ENCODE results near the gene ZSCAN20.

The ZSCAN20 gene

DNA sequence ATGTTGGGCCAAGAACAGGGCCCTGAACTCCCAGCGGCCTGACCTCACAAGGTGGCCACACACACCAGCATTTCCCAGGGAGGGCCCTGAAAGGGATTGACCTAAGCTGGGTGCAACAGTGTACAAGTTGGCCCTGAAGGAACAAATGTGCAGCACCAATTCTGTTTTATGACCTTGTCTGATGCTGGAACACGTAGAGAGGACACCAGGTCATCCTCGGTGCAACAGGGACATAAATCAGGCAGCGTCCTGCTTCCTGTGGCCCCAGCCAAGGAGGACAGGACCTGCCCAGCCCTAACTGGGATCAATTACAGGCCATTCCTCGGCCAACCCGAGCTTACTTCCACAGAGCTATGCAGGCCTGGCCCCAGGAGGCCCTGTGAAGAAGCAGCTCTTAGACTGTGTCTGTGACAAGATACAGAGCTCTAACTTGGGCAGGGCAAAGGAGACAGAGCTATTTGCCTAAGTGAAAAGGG lies 28.7 kb upstream of the ZSCAN20 start:
- no peak for DNase-seq

GRCh38 chr1:33445108-33445507 lies 27.3 kb upstream of the ZSCAN20 start:
- no peak for DNase-seq

- DNase-seq = no peak
These were observed 25.9 kb upstream of the ZSCAN20 start for GRCh38 chr1:33446590-33446989.

GRCh38 chr1:33454646-33455282 lies 17.7 kb upstream of the ZSCAN20 start:
- no peak for DNase-seq

DNA sequence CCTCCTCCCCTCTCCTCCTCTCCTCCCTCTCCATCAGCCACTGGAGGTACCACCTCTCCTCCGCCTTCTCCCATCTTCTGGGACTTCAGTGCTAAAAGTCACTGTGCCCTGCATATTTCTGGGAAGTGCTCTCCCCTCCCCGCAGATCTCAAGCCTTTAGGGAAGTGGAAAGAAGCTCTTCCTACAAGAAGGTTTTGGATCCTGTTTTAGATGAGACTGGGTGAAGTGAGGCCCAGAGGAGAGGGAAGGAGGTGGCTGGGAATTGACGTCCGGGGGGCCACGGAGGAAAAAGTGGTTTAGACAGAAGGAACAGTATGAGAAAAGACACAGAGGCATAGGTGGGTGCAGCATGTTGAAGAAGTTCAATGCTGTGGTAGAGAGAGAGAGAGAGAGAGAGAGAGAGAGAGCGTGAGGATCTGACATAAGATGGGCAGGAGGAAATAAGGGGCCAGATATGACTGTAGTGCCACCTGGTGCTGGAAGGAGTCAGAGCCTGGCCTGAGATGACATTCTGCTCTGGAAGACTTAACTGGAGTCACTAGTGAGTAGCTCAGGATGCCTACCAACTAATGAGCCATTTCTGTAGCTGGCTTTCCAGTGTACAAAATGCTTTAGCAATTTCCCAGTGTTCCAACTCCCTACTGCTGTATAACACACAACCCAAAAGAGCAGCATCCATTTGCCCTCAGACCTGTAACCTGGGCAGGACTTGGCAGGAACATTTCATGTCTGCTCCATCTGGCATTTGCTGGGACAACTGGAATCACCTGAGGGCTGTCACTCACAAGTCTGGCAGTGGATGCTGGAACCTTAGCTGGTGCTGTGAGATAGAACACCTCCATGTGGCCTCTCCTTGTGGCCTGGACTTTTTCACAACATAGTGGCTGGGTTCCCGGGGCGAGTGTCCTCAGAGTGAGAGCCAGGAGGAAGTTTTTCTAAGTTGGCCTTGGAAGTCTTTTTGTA lies 16.6 kb upstream of the ZSCAN20 start:
- DNase-seq = peak; percentile 42 to 43

DNA sequence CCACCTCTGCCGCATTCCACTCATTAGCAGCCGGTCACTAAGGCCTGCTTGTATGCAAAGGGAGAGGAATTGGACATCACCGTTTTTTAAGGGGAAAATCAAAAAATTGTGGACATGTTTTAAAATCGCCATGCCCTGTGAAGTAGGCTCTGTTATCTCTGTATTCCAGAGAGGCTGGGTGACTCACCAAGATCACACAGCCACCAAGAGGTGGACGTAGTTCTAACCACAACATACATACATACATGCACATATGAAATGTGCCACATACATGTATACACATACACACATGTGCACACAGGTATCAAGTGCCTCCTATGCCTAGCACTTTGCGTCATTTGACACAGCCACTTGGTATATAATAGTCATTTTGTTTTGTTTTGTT lies 16.0 kb upstream of the ZSCAN20 start:
- no peak for DNase-seq

GRCh38 chr1:33459691-33460090 lies 12.8 kb upstream of the ZSCAN20 start:
- no peak for DNase-seq

- no peak for DNase-seq
These were observed 12.3 kb upstream of the ZSCAN20 start for GRCh38 chr1:33460144-33460543.

DNA sequence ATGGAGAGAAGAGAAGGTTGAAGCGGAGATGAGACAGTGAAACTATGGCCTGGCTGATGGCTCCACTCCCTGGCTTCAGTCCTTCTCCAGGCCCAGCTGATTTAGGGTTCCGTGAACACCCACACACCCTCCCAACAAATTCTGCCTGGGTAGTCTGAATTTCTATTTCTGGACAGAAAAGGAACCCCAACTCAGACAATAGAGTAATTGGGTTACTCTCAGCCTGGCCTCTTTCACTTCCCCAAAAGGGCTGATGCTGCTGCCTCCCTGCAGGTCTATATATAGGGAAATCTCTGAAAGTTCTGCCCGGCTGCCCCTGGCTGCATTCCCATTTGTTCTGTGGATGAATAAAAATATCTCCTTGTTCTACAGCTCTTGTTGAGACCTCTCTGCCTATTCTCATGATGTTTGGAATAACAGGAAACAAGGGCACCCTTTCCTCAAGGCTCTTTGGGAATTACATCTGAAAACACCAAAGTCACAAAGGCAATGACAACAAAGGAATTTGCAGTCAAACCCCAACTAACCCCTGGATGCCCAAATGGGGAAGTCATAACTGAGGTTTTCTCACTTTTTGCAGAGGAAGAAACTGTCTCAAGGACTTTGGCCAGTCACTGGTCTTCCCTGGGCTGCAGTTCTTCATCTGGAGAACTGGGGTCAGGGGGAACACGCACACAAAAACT lies 11.4 kb upstream of the ZSCAN20 start:
- peak in 1 of 2 donors; percentile 40 for DNase-seq

- DNase-seq = no peak
These were observed 9.9 kb upstream of the ZSCAN20 start for GRCh38 chr1:33462405-33463164.

DNA sequence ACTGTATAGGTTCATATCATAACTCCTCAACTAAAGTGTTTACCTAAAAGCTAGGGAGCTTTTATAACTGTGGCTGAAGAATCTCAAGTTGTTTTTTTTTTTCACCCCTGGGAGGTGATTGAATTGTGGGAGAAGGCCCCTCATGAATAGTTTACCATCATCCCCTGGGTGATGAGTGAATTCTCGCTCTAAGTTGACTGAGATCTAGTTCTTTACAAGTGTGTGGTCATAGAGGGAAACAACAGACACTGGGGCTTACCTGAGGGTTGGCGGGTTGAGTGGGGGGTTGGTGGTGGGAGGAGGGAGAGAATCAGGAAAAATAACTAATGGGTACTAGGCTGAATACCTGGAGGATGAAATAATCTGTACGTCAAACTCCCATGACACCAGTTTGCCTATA lies 7.9 kb upstream of the ZSCAN20 start:
- DNase-seq = no peak

- no peak for DNase-seq
These were observed 7.1 kb upstream of the ZSCAN20 start for GRCh38 chr1:33465316-33465715.

GRCh38 chr1:33466159-33466558 lies 6.3 kb upstream of the ZSCAN20 start:
- no peak for DNase-seq

DNA sequence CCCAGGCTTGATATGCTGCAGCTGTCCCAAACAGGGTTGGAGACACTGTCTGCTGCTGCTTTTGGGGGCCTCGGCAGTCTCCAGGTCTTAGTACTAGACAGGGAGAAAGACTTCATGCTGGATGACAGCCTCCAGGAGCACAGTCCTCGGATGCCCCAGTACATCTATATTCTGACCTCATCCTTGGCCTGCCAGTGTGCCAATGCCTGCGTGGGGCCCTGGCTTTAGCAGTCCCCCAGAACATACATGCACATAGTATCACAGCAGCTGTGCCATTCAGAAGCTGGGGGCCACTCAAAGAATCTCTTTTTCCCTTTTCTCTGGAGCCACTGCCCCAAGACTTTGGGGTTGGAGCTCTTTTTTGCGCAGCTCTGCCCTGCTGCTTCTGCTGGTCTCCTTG lies 4.4 kb upstream of the ZSCAN20 start:
- DNase-seq = no peak

- DNase-seq = no peak
These were observed 3.9 kb upstream of the ZSCAN20 start for GRCh38 chr1:33468531-33468930.

DNA sequence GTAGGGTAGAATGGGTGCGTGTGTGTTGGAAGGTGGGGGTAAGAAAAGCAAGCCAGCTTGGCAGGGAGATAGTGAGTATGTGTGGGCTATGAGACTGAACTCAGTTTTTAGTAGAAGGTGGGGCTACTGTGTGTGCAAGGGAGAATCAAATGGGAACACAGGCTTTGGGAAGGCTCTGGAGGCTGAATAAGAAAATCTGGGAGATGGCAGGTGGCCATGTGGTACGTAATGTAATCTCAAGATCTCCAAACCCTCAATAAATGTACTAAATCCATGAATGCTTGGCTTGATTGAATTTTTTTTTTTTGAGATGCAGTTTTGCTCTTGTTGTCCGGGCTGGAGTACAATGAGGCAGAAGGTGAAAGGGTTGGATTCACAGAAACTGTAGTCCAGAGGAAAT lies 3.5 kb upstream of the ZSCAN20 start:
- DNase-seq = no peak

DNA sequence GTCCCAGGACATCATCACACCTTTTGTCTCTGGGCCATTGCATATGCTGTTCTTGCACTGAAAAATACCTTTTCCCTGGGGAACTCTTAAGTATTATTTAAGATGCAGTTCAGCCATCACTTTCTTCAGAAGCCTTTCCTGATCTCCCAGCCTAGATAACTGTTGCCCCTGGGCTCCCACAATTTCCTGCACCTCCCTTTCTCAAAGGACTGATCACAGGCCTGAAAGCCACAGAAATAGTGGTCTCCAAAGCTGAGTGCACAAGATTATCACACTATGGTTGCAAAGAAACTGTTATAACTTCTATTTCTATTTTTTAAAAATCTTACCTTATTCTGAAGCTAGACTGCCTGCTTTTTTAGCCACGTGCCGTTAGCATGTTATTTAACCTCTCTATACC lies 2.8 kb upstream of the ZSCAN20 start:
- no peak for DNase-seq

GRCh38 chr1:33470495-33471012 lies 1.9 kb upstream of the ZSCAN20 start:
- peak; percentile 59 to 64 for DNase-seq

- no peak for DNase-seq
These were observed 1.0 kb upstream of the ZSCAN20 start for GRCh38 chr1:33471416-33471815.

- DNase-seq = no peak
These were observed 1.5 kb downstream of the ZSCAN20 start for GRCh38 chr1:33473900-33474299.

GRCh38 chr1:33477451-33477850 lies 5.0 kb downstream of the ZSCAN20 start:
- DNase-seq = no peak

GRCh38 chr1:33482412-33482811 lies 10.0 kb downstream of the ZSCAN20 start:
- DNase-seq = no peak

DNA sequence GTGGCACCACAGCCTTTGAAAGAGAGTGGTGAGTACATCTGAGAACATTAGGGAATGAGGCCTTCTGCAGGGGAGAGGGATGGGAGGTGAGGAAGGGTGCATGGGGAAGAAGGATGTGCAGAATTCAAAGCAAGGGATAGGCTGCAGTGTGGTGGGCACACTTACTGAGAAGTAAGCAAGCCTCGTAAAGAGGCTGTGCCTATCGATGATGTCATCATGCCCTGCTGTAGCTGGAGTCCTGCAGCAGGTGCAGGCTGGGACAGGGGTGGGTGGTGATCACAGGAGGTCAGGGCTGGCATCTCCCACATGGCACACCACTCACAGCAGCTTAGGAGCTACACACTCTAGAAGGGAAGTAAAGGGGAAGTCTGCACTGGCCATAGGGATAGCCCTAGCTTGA lies 16.2 kb downstream of the ZSCAN20 start:
- no peak for DNase-seq

Measured in CD4-positive, alpha-beta T cell treated with Interleukin-1 beta for 1 hour (primary cell).